Prostate gland (tissue), 2 donors: ENCODE measurements around the gene MADD.

Experiments used
- CTCF ChIP-seq, 4 experiments: fragments of 200-600 bp in 2 of 4; fragments of 450-650 bp in 2 of 4; sonication (generic) in 2 of 4; IDR thresholded peaks; 1 replicate in 3 of 4; 2 replicates in 1 of 4; pipeline ENCODE4 v1.5.1; 2016 to 2019; ENCODE audit warnings: antibody characterized with exemption in 4 of 4, mild to moderate bottlenecking in 2 of 4, moderate library complexity in 2 of 4
- POLR2A ChIP-seq: fragments of 450-650 bp; IDR thresholded peaks from one replicate; pipeline ENCODE4 v1.6.1; 2016; ENCODE audit warnings: antibody characterized with exemption, mild to moderate bottlenecking

- TF ChIP-seq CTCF (IDR thresholded peaks at IDR 0.05) (no peak), POLR2A (no peak)
Observed at GRCh38 chr11:47274495-47275235, 4.7 kb downstream of the MADD start.
